Measurements from ENCODE around the gene TUBGCP5.

The TUBGCP5 gene

DNA sequence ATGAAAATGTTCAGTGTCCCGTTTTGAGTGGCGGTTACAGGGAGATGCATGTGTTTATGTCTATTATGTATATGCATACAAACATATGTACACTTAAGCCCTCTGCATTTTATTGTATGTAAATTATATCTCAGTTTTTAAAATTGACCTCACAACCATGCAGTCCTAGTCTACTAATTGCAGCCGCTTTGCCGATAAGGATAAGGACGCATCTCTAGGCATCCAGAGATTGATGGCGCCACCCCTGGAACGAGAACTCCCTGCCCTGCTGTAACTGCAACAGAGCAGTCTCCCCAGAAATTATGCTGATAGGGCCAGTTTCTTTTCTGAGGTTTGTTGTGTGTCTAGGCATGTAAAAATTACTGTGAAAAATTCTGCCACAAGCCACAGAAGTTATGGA, 40.4 kb upstream of the TUBGCP5 start:
- TF ChIP-seq, protein P1, sequence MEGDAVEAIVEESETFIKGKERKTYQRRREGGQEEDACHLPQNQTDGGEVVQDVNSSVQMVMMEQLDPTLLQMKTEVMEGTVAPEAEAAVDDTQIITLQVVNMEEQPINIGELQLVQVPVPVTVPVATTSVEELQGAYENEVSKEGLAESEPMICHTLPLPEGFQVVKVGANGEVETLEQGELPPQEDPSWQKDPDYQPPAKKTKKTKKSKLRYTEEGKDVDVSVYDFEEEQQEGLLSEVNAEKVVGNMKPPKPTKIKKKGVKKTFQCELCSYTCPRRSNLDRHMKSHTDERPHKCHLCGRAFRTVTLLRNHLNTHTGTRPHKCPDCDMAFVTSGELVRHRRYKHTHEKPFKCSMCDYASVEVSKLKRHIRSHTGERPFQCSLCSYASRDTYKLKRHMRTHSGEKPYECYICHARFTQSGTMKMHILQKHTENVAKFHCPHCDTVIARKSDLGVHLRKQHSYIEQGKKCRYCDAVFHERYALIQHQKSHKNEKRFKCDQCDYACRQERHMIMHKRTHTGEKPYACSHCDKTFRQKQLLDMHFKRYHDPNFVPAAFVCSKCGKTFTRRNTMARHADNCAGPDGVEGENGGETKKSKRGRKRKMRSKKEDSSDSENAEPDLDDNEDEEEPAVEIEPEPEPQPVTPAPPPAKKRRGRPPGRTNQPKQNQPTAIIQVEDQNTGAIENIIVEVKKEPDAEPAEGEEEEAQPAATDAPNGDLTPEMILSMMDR (IDR thresholded peaks at IDR 0.05; ENCODE audit: insufficient read depth, low read length, poor library complexity, severe bottlenecking): no peak
- TF ChIP-seq EZH2phosphoT487 (conservative IDR thresholded peaks at IDR 0.05; ENCODE audit: low read length): no peak
- Histone ChIP-seq H3F3A (ENCODE audit: insufficient read depth) (no peaks in the 10 kb centered on the region), H3K36me3 (ENCODE audit: low read length) (no peaks in the 10 kb centered on the region), H3K27ac (ENCODE audit: low read depth, low read length) (no peak overlapping the region), H3K9ac (ENCODE audit: low read length) (no peak overlapping the region), H3K4me2 (ENCODE audit: low read depth, low read length, poor library complexity, severe bottlenecking) (no peak overlapping the region), H3K79me2 (ENCODE audit: insufficient read depth, low read length) (no peaks in the 10 kb centered on the region), H2AFZ (ENCODE audit: low read depth, low read length, severe bottlenecking) (no peak overlapping the region), H3K4me3 (ENCODE audit: insufficient read depth, low read length, poor library complexity, severe bottlenecking) (no peak overlapping the region), H3K9me3 (ENCODE audit: insufficient read depth, low read length) (no peaks in the 10 kb centered on the region), H3K27me3 (ENCODE audit: low read length) (no peaks in the 10 kb centered on the region), H3K9me2 (replicated peaks; ENCODE audit: insufficient read depth, low read length) (no peaks in the 10 kb centered on the region), H4K20me1 (ENCODE audit: low read depth, low read length) (no peaks in the 10 kb centered on the region)

DNA sequence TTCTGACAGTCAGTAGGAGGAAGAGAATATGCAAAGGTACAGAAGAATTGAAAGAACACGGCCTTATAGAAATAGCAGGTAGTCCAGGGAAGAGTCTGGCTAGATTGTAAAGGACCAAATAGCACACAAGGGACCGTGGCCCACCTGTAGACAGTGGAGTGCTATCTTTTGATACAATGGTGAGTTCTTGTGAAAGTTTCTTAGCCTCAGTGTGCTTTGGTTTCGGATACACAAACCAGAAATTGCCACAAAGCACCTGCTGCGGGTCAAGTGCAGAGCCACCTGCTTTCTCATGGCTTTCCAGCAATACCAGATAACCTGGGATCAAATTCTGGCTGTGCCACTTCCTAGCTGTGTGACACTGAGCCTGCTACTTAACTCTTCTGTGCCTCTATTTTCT, 36.6 kb upstream of the TUBGCP5 start:
- H3F3A ChIP-seq (ENCODE audit: insufficient read depth): no peaks in the 10 kb centered on the region

DNA sequence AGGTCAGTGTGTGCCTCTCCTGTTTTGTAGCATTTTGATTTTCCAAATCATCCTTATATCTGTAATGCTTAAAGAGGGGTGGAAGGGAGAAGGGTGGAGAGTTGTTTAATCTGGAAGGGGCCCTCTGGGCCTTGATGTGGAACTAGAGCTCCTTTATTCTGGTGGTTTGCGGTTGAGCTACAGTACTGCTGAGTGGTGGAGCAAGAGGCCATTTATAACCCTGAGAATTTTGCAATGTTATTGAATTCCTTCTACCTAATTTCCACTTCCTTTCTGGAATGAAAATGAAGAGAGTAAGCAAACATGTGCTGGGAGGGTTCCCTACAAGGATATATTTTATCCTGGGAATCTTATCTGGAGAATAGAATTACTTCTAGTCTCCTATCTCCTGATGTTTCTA, 35.3 kb upstream of the TUBGCP5 start:
- Histone ChIP-seq H3F3A (ENCODE audit: insufficient read depth) (no peaks in the 10 kb centered on the region), H3K79me2 (ENCODE audit: insufficient read depth, low read length) (no peaks in the 10 kb centered on the region), H3K27me3 (ENCODE audit: low read length) (no peaks in the 10 kb centered on the region), H3K4me3 (ENCODE audit: insufficient read depth, low read length, poor library complexity, severe bottlenecking) (no peak overlapping the region), H3K36me3 (ENCODE audit: low read length) (no peaks in the 10 kb centered on the region), H3K9ac (ENCODE audit: low read length) (no peak overlapping the region), H4K20me1 (ENCODE audit: low read depth, low read length) (no peaks in the 10 kb centered on the region), H3K4me2 (ENCODE audit: low read depth, low read length, poor library complexity, severe bottlenecking) (no peak overlapping the region), H2AFZ (ENCODE audit: low read depth, low read length, severe bottlenecking) (no peak overlapping the region), H3K9me3 (ENCODE audit: insufficient read depth, low read length) (no peaks in the 10 kb centered on the region), H3K9me2 (replicated peaks; ENCODE audit: insufficient read depth, low read length) (no peaks in the 10 kb centered on the region), H3K27ac (ENCODE audit: low read depth, low read length) (no peak overlapping the region)
- no peak for TF ChIP-seq EZH2phosphoT487 (conservative IDR thresholded peaks at IDR 0.05; ENCODE audit: low read length)
- TF ChIP-seq, protein P1 (IDR thresholded peaks at IDR 0.05; ENCODE audit: insufficient read depth, low read length, poor library complexity, severe bottlenecking): no peak

More for the DNA sequence above, 36.6 kb upstream of the TUBGCP5 start:
- Histone ChIP-seq H3K4me3 (ENCODE audit: insufficient read depth, low read length, poor library complexity, severe bottlenecking) (no peak overlapping the region), H3K27me3 (ENCODE audit: low read length) (no peaks in the 10 kb centered on the region), H3K79me2 (ENCODE audit: insufficient read depth, low read length) (no peaks in the 10 kb centered on the region), H4K20me1 (ENCODE audit: low read depth, low read length) (no peaks in the 10 kb centered on the region), H3K9ac (ENCODE audit: low read length) (no peak overlapping the region), H3K4me2 (ENCODE audit: low read depth, low read length, poor library complexity, severe bottlenecking) (no peak overlapping the region), H2AFZ (ENCODE audit: low read depth, low read length, severe bottlenecking) (no peak overlapping the region), H3K9me3 (ENCODE audit: insufficient read depth, low read length) (no peaks in the 10 kb centered on the region), H3K9me2 (replicated peaks; ENCODE audit: insufficient read depth, low read length) (no peaks in the 10 kb centered on the region), H3K27ac (ENCODE audit: low read depth, low read length) (no peak overlapping the region), H3K36me3 (ENCODE audit: low read length) (no peaks in the 10 kb centered on the region)
- TF ChIP-seq, protein P1 (IDR thresholded peaks at IDR 0.05; ENCODE audit: insufficient read depth, low read length, poor library complexity, severe bottlenecking): no peak
- no peak for TF ChIP-seq EZH2phosphoT487 (conservative IDR thresholded peaks at IDR 0.05; ENCODE audit: low read length)
